GM12865 (cell line): ENCODE results near the gene LDAF1.
"Not testable (repeated sequence)": the region's sequence is repeated elsewhere in the genome, so short reads cannot be mapped to it uniquely, and the experiment has no call there.

Source experiments
- DNase-seq: peaks from one replicate; pipeline ENCODE4 v3.0.0; 2010; ENCODE audit warnings: low read depth
- H3K4me3 ChIP-seq: 2 replicates; pipeline ENCODE4 v1.5.1; 2011; ENCODE audit warnings: mild to moderate bottlenecking, low read depth, low read length, control low read depth
- CTCF ChIP-seq: IDR thresholded peaks from 2 replicates; pipeline ENCODE4 v1.5.1; 2011; ENCODE audit warnings: low read length, control low read depth, low read depth, inconsistent platforms; ENCODE audit not compliant: insufficient read depth; ENCODE audit errors: missing control alignments

LDAF1 gene

GRCh38 chr16:21163576-21163975, 5.1 kb downstream of the LDAF1 start:
- TF ChIP-seq CTCF = no peak
- no peak overlapping the region for H3K4me3 ChIP-seq
- no peak for DNase-seq

GRCh38 chr16:21164521-21165168, 6.2 kb downstream of the LDAF1 start:
- TF ChIP-seq CTCF = no peak
- no peak for DNase-seq
- H3K4me3 ChIP-seq = no peak overlapping the region

GRCh38 chr16:21166561-21166961, 8.1 kb downstream of the LDAF1 start:
- TF ChIP-seq CTCF = no peak
- no peak overlapping the region for H3K4me3 ChIP-seq
- no peak for DNase-seq

- no peak for DNase-seq
- TF ChIP-seq CTCF = no peak
- H3K4me3 ChIP-seq = no peak overlapping the region
These were observed 8.9 kb downstream of the LDAF1 start for GRCh38 chr16:21167360-21167759.

GRCh38 chr16:21167929-21168602, 9.6 kb downstream of the LDAF1 start:
- no peak for DNase-seq
- no peak for TF ChIP-seq CTCF
- no peak overlapping the region for H3K4me3 ChIP-seq

- DNase-seq = no peak
- TF ChIP-seq CTCF = no peak
- H3K4me3 ChIP-seq = no peak overlapping the region
These were observed 10.9 kb downstream of the LDAF1 start for GRCh38 chr16:21169249-21169981.

- DNase-seq, H3K4me3 ChIP-seq: not testable (repeated sequence)
These were observed 11.6 kb downstream of the LDAF1 start for GRCh38 chr16:21170116-21170515.
